GM23248 (cell line): Measurements from ENCODE around the gene MDGA2. TPM values are rescaled to one million over a fixed set of nuclear protein-coding genes. Genes with fewer than 3 reads are reported as not detected.

Source experiments
- DNase-seq: peaks from one replicate; pipeline ENCODE4 v3.0.0-alpha.2; 2015
- H2AFZ ChIP-seq: fragments of 200-600 bp; sonication (generic); 2 replicates; pipeline ENCODE4 v1.6.1; 2016; ENCODE audit warnings: antibody characterized with exemption
- H3F3A ChIP-seq: fragments of 200-600 bp; sonication (generic); 2 replicates; pipeline ENCODE4 v1.6.1; 2016; ENCODE audit warnings: mild to moderate bottlenecking, antibody characterized with exemption, mixed run types; ENCODE audit not compliant: insufficient read depth
- H3K27ac ChIP-seq: fragments of 200-600 bp; sonication (generic); 2 replicates; pipeline ENCODE4 v1.5.1; 2016; ENCODE audit warnings: mild to moderate bottlenecking
- H3K27me3 ChIP-seq: fragments of 200-600 bp; sonication (generic); replicated peaks from 2 replicates; pipeline ENCODE4 v1.6.1; 2016; ENCODE audit warnings: mild to moderate bottlenecking; ENCODE audit not compliant: insufficient read depth
- H3K36me3 ChIP-seq: fragments of 200-600 bp; sonication (generic); 2 replicates; pipeline ENCODE4 v1.6.1; 2016; ENCODE audit warnings: low read depth, mild to moderate bottlenecking
- H3K4me1 ChIP-seq: fragments of 200-600 bp; sonication (generic); 2 replicates; pipeline ENCODE4 v1.6.1; 2016; ENCODE audit warnings: mild to moderate bottlenecking; ENCODE audit not compliant: insufficient read depth
- H3K4me2 ChIP-seq: fragments of 200-600 bp; sonication (generic); one replicate; pipeline ENCODE4 v1.6.1; 2016; ENCODE audit warnings: mild to moderate bottlenecking; ENCODE audit not compliant: unreplicated experiment
- H3K4me3 ChIP-seq: fragments of 200-600 bp; sonication (generic); 2 replicates; pipeline ENCODE4 v1.5.1; 2016; ENCODE audit warnings: mild to moderate bottlenecking
- H3K79me2 ChIP-seq: fragments of 200-600 bp; sonication (generic); 2 replicates; pipeline ENCODE4 v1.6.1; 2016; ENCODE audit warnings: mild to moderate bottlenecking; ENCODE audit not compliant: insufficient read depth
- H3K9ac ChIP-seq: fragments of 200-600 bp; sonication (generic); 2 replicates; pipeline ENCODE4 v1.6.1; 2016; ENCODE audit warnings: mild to moderate bottlenecking
- H3K9me2 ChIP-seq: fragments of 200-600 bp; sonication (generic); 2 replicates; pipeline ENCODE4 v1.6.1; 2016; ENCODE audit warnings: mixed run types, mild to moderate bottlenecking, moderate library complexity; ENCODE audit not compliant: insufficient read depth
- H3K9me3 ChIP-seq: fragments of 200-600 bp; sonication (generic); one replicate; pipeline ENCODE4 v1.6.1; 2017; ENCODE audit warnings: low read depth
- H4K20me1 ChIP-seq: fragments of 200-600 bp; sonication (generic); 2 replicates; pipeline ENCODE4 v1.6.0; 2016; ENCODE audit not compliant: insufficient read depth
- EZH2 ChIP-seq: fragments of 200-600 bp; sonication (generic); IDR thresholded peaks from 2 replicates; pipeline ENCODE4 v1.6.1; 2018; ENCODE audit warnings: antibody characterized with exemption, mild to moderate bottlenecking; ENCODE audit not compliant: insufficient read depth, poor library complexity, severe bottlenecking
- EZH2phosphoT487 ChIP-seq: fragments of 200-600 bp; sonication (generic); IDR thresholded peaks from 2 replicates; pipeline ENCODE4 v1.6.1; 2018; ENCODE audit warnings: antibody characterized with exemption, moderate library complexity, mild to moderate bottlenecking, low read depth; ENCODE audit not compliant: insufficient read depth
- WGBS, 2 experiments: methylation state at CpG; one replicate each; pipeline ENCODE4 v1.1.6; 2015 to 2017; ENCODE audit warnings: low lambda C conversion rate in 2 of 2, low coverage in 1 of 2; ENCODE audit errors: missing lambda C conversion rate in 2 of 2; 5-methylcytosine and 5-hydroxymethylcytosine counted together
- in situ Hi-C: fragments of 300-500 bp; cut with MboI; formaldehyde crosslinking; loops from 2 replicates; pipeline ENCODE4 v1.15.0; 2020
- polyA plus RNA-seq: library from polyadenylated mRNA; unstranded; fragments of >200 nt; fragmentation: Nextera tagmentation; extraction: Ambion mirVana; gene quantifications from 2 replicates; pipeline ENCODE4 v1.2.1, GENCODE V29; 2016
- total RNA-seq: library from RNA; depleted of rRNA; stranded (reverse); fragments of >200 nt; shearing (Covaris generic); gene quantifications from 2 replicates; pipeline ENCODE4 v1.2.3, GENCODE V29; 2014

MDGA2 gene
- total and polyA plus RNA-seq, 2 experiments from 2014 or later, result not detected

DNA sequence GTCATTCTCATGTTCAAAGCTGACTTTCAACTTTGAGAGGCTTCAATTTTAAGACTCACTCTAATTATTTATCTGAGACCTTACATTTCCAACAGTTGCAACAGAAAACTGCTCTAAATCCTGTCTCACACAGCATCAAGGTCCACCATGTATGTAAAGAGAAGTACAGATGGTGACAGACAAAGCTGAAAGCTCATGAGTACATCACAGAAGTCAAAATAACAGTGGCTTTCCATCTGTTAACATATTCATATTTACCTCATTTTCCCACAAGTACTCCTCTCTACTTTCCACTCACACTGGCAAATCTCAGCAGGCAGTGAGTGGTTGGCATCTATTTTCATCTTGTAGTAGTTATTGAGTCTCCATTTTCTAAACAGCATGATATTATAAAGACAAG lies 192.0 kb downstream of the MDGA2 start:
- no peak overlapping the region for H3K4me2 ChIP-seq
- no peak overlapping the region for H3K27ac ChIP-seq
- in situ Hi-C loops, result no loop called here
- H3K79me2 ChIP-seq, result no peaks in the 10 kb centered on the region
- H3K9me2 ChIP-seq, result no peaks in the 10 kb centered on the region
- H3K27me3 ChIP-seq, result no peaks in the 10 kb centered on the region
- H2AFZ ChIP-seq, result no peak overlapping the region
- H3K4me3 ChIP-seq, result no peak overlapping the region
- no peaks in the 10 kb centered on the region for H3K9me3 ChIP-seq
- H3K4me1 ChIP-seq, result no peaks in the 10 kb centered on the region
- no peaks in the 10 kb centered on the region for H4K20me1 ChIP-seq
- H3K9ac ChIP-seq, result no peak overlapping the region
- no peaks in the 10 kb centered on the region for H3F3A ChIP-seq
- no peak for TF ChIP-seq EZH2
- H3K36me3 ChIP-seq, result no peaks in the 10 kb centered on the region
- DNase-seq, result no peak

DNA sequence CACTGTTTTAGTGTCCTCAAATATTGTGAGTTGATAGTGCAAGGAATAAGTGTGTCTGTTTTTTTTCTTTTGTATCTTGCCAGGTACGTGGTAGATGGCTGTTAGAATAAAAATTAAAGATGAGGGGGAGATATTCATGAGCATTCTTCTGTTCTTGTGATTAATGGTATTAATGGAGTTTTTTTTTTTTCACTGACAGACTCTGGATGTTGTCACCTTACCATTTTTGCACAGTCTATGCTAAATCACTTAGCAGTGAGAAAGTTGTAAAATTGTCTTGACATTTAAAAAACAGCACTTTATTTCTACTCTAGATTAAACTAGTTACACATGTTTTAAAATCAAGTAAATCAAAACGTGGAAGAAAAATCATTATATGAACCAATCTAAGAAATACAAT lies 204.3 kb downstream of the MDGA2 start:
- 8 to 9% methylated on average over 2 of the region's 2 CpGs for WGBS, 2 experiments
- Histone ChIP-seq H3K9me2 (no peaks in the 10 kb centered on the region), H3F3A (no peaks in the 10 kb centered on the region), H3K4me3 (no peak overlapping the region), H3K4me2 (no peak overlapping the region), H3K79me2 (no peaks in the 10 kb centered on the region), H3K9ac (no peak overlapping the region), H3K27me3 (no peaks in the 10 kb centered on the region), H2AFZ (no peak overlapping the region), H4K20me1 (no peaks in the 10 kb centered on the region), H3K4me1 (no peaks in the 10 kb centered on the region), H3K36me3 (no peaks in the 10 kb centered on the region), H3K9me3 (no peaks in the 10 kb centered on the region), H3K27ac (no peak overlapping the region)
- TF ChIP-seq EZH2phosphoT487 (no peak), EZH2 (no peak)
- in situ Hi-C loops, result no loop called here
- DNase-seq, result no peak

GRCh38 chr14:47466916-47467315 lies 208.5 kb downstream of the MDGA2 start:
- in situ Hi-C loops, result no loop called here
- no peaks in the 10 kb centered on the region for H3K9me2 ChIP-seq
- no peak overlapping the region for H2AFZ ChIP-seq

GRCh38 chr14:47454025-47454424 lies 221.4 kb downstream of the MDGA2 start:
- WGBS, 2 experiments, result 9 to 13% methylated on average over 2 of the region's 2 CpGs
- H3F3A ChIP-seq, result no peaks in the 10 kb centered on the region
- no peaks in the 10 kb centered on the region for H3K9me2 ChIP-seq
- no peaks in the 10 kb centered on the region for H3K9me3 ChIP-seq
- TF ChIP-seq EZH2 (no peak), EZH2phosphoT487 (no peak)
- no peak overlapping the region for H3K9ac ChIP-seq
- no peak overlapping the region for H3K4me3 ChIP-seq
- no peak overlapping the region for H2AFZ ChIP-seq
- in situ Hi-C loops, result no loop called here
- H3K4me2 ChIP-seq, result no peak overlapping the region
- no peak for DNase-seq
- no peak overlapping the region for H3K27ac ChIP-seq
- H4K20me1 ChIP-seq, result no peaks in the 10 kb centered on the region
- no peaks in the 10 kb centered on the region for H3K79me2 ChIP-seq
- no peaks in the 10 kb centered on the region for H3K36me3 ChIP-seq
- H3K4me1 ChIP-seq, result no peaks in the 10 kb centered on the region
- H3K27me3 ChIP-seq, result no peaks in the 10 kb centered on the region

More at GRCh38 chr14:47466916-47467315, 208.5 kb downstream of the MDGA2 start:
- H3K79me2 ChIP-seq, result no peaks in the 10 kb centered on the region
- DNase-seq, result no peak
- TF ChIP-seq EZH2phosphoT487, result no peak
- TF ChIP-seq EZH2, result no peak
- no peak overlapping the region for H3K9ac ChIP-seq
- H3K27ac ChIP-seq, result no peak overlapping the region
- no peaks in the 10 kb centered on the region for H4K20me1 ChIP-seq
- no peaks in the 10 kb centered on the region for H3K9me3 ChIP-seq
- no peaks in the 10 kb centered on the region for H3K27me3 ChIP-seq
- no peak overlapping the region for H3K4me3 ChIP-seq
- no peaks in the 10 kb centered on the region for H3K36me3 ChIP-seq
- H3F3A ChIP-seq, result no peaks in the 10 kb centered on the region
- no peaks in the 10 kb centered on the region for H3K4me1 ChIP-seq
- no peak overlapping the region for H3K4me2 ChIP-seq

DNA sequence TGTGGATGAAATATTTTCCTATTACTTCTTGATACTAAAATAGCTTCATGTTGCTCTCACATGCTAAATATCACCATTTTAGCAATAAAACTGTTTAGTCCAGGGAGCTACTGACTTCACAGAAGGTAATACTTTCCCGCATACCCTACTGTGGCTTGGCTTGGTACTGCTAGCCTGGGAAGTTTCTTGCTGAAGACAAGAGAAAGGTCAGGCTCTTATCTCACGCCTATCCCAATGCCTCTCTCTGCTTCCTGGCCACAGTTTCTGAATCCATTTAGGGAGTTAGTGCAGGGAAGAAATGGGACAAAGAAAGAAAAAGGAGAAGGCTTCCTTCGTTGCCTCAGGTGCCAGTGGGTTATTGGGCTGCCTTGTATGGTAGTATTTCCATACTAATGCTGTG lies 228.3 kb downstream of the MDGA2 start:
- Histone ChIP-seq H3K4me2 (no peak overlapping the region), H3K27me3 (no peaks in the 10 kb centered on the region), H3K9ac (no peak overlapping the region), H3K27ac (no peak overlapping the region), H3K79me2 (no peaks in the 10 kb centered on the region), H2AFZ (no peak overlapping the region), H3K4me1 (no peaks in the 10 kb centered on the region), H3K9me3 (no peaks in the 10 kb centered on the region), H3K9me2 (no peaks in the 10 kb centered on the region), H3F3A (no peaks in the 10 kb centered on the region), H3K36me3 (no peaks in the 10 kb centered on the region), H4K20me1 (no peaks in the 10 kb centered on the region), H3K4me3 (no peak overlapping the region)
- WGBS, 2 experiments, result 12 to 18% methylated on average over 3 of the region's 3 CpGs
- no peak for DNase-seq
- no peak for TF ChIP-seq EZH2phosphoT487
- no peak for TF ChIP-seq EZH2
- in situ Hi-C loops, result no loop called here
